Measurements from ENCODE around the gene RALGAPA2.

- TF ChIP-seq CTCF (IDR thresholded peaks at IDR 0.05; ENCODE audit: low read length) = no peak
- no peak for TF ChIP-seq EZH2 (IDR thresholded peaks at IDR 0.05; ENCODE audit: borderline replicate concordance, low read length)
Observed at GRCh38 chr20:20493701-20494100, 218.7 kb downstream of the RALGAPA2 start.

Data from OCI-LY1 (cell line).